CD4-positive, alpha-beta T cell (primary cell): ENCODE results near the gene C5orf34. TPM values are rescaled to one million over a fixed set of nuclear protein-coding genes. Genes with fewer than 3 reads are reported as not detected.

Experiments
- total RNA-seq, 174 experiments: library from RNA in 2 of 174; stranded (reverse) in 2 of 174; gene quantifications; one replicate each; pipeline ENCODE4 v1.2.3 and lab custom pipeline; 2021 to 2026

The C5orf34 gene
- total RNA-seq, 2 experiments from 2014 or later, result 0.88 to 1.2 TPM

Other genes starting within 250 kb of the C5orf34 start
- gene HMGCS1, start 201.7 kb downstream of the C5orf34 start, total RNA-seq, result 10 to 100 TPM; 43.3 to 52.7 TPM
- 10 to 100 TPM; 20.6 to 20.9 TPM for gene CCL28, start 102.8 kb downstream of the C5orf34 start, total RNA-seq
- gene TMEM267, start 31.3 kb downstream of the C5orf34 start, total RNA-seq, result 1 to 10 TPM; 7.1 to 9.6 TPM
- 10 to 100 TPM; 33.9 to 35.1 TPM for gene PAIP1, start 41.9 kb upstream of the C5orf34 start, total RNA-seq
- gene NNT, start 88.0 kb upstream of the C5orf34 start, total RNA-seq, result 10 to 100 TPM; 22.3 to 23.5 TPM